MV-4-11 (cell line): ENCODE data around the gene AHNAK.
"Not testable (repeated sequence)": the region's sequence is repeated elsewhere in the genome, so short reads cannot be mapped to it uniquely, and the experiment has no call there.

Experiments
- DNase-seq: peaks from one replicate; lab custom pipeline; 2025; lab: John Stamatoyannopoulos, UW

AHNAK gene

GRCh38 chr11:62458212-62459002, 88.2 kb downstream of the AHNAK start:
- no peak for DNase-seq

- DNase-seq: no peak
Measured at GRCh38 chr11:62457478-62457877, 89.1 kb downstream of the AHNAK start.

GRCh38 chr11:62456630-62457029, 90.0 kb downstream of the AHNAK start:
- no peak for DNase-seq

- no peak for DNase-seq
Measured at GRCh38 chr11:62452839-62453468, 93.7 kb downstream of the AHNAK start.

GRCh38 chr11:62452261-62452660, 94.3 kb downstream of the AHNAK start:
- no peak for DNase-seq

GRCh38 chr11:62451241-62451621, 95.4 kb downstream of the AHNAK start:
- no peak for DNase-seq

- DNase-seq: peak; percentile 13
Measured at GRCh38 chr11:62450543-62451240, 95.9 kb downstream of the AHNAK start.

GRCh38 chr11:62449912-62450311, 96.7 kb downstream of the AHNAK start:
- DNase-seq: not testable (repeated sequence)

- peak; percentile 10 for DNase-seq
Measured at GRCh38 chr11:62449451-62449851, 97.2 kb downstream of the AHNAK start.

- no peak for DNase-seq
Measured at GRCh38 chr11:62446091-62446490, 100.5 kb downstream of the AHNAK start.

- no peak for DNase-seq
Measured at GRCh38 chr11:62445314-62445740, 101.3 kb downstream of the AHNAK start.

- no peak for DNase-seq
Measured at GRCh38 chr11:62444835-62445234, 101.8 kb downstream of the AHNAK start.

- DNase-seq: peak; percentile 95
Measured at GRCh38 chr11:62444236-62444833, 102.3 kb downstream of the AHNAK start.

- DNase-seq: peak; percentile 90
Measured at GRCh38 chr11:62443390-62444235, 103.0 kb downstream of the AHNAK start.

- DNase-seq: peak; percentile 45
Measured at GRCh38 chr11:62439785-62440602, 106.6 kb downstream of the AHNAK start.

- no peak for DNase-seq
Measured at GRCh38 chr11:62438641-62439040, 108.0 kb downstream of the AHNAK start.

- no peak for DNase-seq
Measured at GRCh38 chr11:62437616-62438015, 109.0 kb downstream of the AHNAK start.

GRCh38 chr11:62435846-62436660, 110.6 kb downstream of the AHNAK start:
- DNase-seq: peak; percentile 77

- DNase-seq: peak; percentile 68
Measured at GRCh38 chr11:62433904-62434276, 112.7 kb downstream of the AHNAK start.
